HCT116 (cell line): ENCODE data around the gene PCDHA7. TPM values are rescaled to one million over a fixed set of nuclear protein-coding genes. Genes with fewer than 3 reads are reported as not detected.

Experiments
- ATAC-seq: fragments of 200-7000 bp; cut with Tn5 transposase; 2 replicates; pipeline ENCODE4 v1.9.1; 2020; ENCODE audit warnings: mild to moderate bottlenecking, moderate library complexity
- BruUV-seq: library from RNA; stranded (reverse); fragments of 400-500 nt; replicated peaks from 2 replicates; lab custom pipeline; 2021; lab: Mats Ljungman, UMichigan
- CTCF ChIA-PET: fragments of 300-600 bp; sonication (Branson Sonifier 250); formaldehyde crosslinking; loops from one replicate; lab custom pipeline; 2021; ENCODE audit warnings: antibody characterized with exemption; lab: Charles Lee
- POLR2A ChIA-PET: fragments of 300-600, 350-600 bp; sonication (Branson Sonifier 250); formaldehyde crosslinking; loops from one replicate; lab custom pipeline; 2021; ENCODE audit warnings: antibody characterized with exemption; lab: Charles Lee
- RAD21 ChIA-PET, 2 experiments: fragments of 300-600 bp; sonication (Branson Sonifier 250); formaldehyde crosslinking; loops; one replicate each; lab custom pipeline; 2023; ENCODE audit warnings: low total read pairs in 2 of 2; ENCODE audit not compliant: uncharacterized antibody in 2 of 2, unreplicated experiment in 2 of 2, low non-redundant PET in 1 of 2; lab: Charles Lee
- DNase-seq: peaks from one replicate; pipeline ENCODE4 v3.0.0-alpha.2; 2010; ENCODE audit warnings: low read depth, low spot score
- H2AFZ ChIP-seq: fragments of 200-600 bp; shearing (Covaris generic), sonication (generic); 2 replicates; pipeline ENCODE4 v1.6.1; 2017; ENCODE audit warnings: low read depth, mixed run types, mixed read lengths, antibody characterized with exemption, low read length; ENCODE audit not compliant: poor library complexity, severe bottlenecking
- H3K27ac ChIP-seq: 2 replicates; pipeline ENCODE4 v1.5.1; 2012; ENCODE audit warnings: low read depth, low read length
- H3K27me3 ChIP-seq: fragments of 200-600 bp; sonication (generic); 2 replicates; pipeline ENCODE4 v1.6.1; 2016; ENCODE audit warnings: mixed run types, low read length, mixed read lengths; ENCODE audit not compliant: insufficient read depth
- H3K36me3 ChIP-seq, 2 experiments: fragments of 200-500 bp in 1 of 2; fragments of 200-600 bp in 1 of 2; sonication (Bioruptor generic) in 1 of 2; sonication (generic) in 1 of 2; 2 replicates each; pipeline versions ENCODE4 v1.5.1 to v1.6.1; 2014 to 2016; ENCODE audit warnings: low read length in 2 of 2, inconsistent platforms in 1 of 2, mixed read lengths in 1 of 2, mixed run types in 1 of 2; ENCODE audit not compliant: insufficient read depth in 2 of 2, control insufficient read depth in 1 of 2
- H3K4me1 ChIP-seq, 2 experiments: fragments of 200-600 bp in 1 of 2; sonication (generic) in 1 of 2; 2 replicates each; pipeline versions ENCODE4 v1.5.1 to v1.6.1; 2012 to 2017; ENCODE audit warnings: low read length in 2 of 2, inconsistent platforms in 1 of 2, mild to moderate bottlenecking in 1 of 2, mixed read lengths in 1 of 2, mixed run types in 1 of 2, moderate library complexity in 1 of 2; ENCODE audit not compliant: insufficient read depth in 2 of 2, control insufficient read depth in 1 of 2
- H3K4me2 ChIP-seq: fragments of 200-600 bp; sonication (generic); 2 replicates; pipeline ENCODE4 v1.6.1; 2017; ENCODE audit warnings: mixed run types, low read length, mixed read lengths
- H3K4me3 ChIP-seq, 2 experiments: fragments of 200-600 bp in 1 of 2; sonication (generic) in 1 of 2; replicated peaks in 1 of 2; 2 replicates each; pipeline ENCODE4 v1.5.1; 2011 to 2016; ENCODE audit warnings: low read length in 2 of 2, control low read depth in 1 of 2, low read depth in 1 of 2, mild to moderate bottlenecking in 1 of 2, mixed read lengths in 1 of 2, mixed run types in 1 of 2
- H3K79me2 ChIP-seq: fragments of 200-600 bp; sonication (generic); 2 replicates; pipeline ENCODE4 v1.6.1; 2017; ENCODE audit warnings: mild to moderate bottlenecking, mixed run types, low read length, moderate library complexity, mixed read lengths; ENCODE audit not compliant: insufficient read depth
- H3K9ac ChIP-seq: fragments of 200-600 bp; sonication (generic); 2 replicates; pipeline ENCODE4 v1.6.1; 2016; ENCODE audit warnings: low read length, mixed read lengths
- H3K9me2 ChIP-seq: fragments of 200-600 bp; sonication (generic), shearing (Covaris generic); 2 replicates; pipeline ENCODE4 v1.6.1; 2017; ENCODE audit warnings: mixed run types, mild to moderate bottlenecking, moderate library complexity; ENCODE audit not compliant: insufficient read depth
- H3K9me3 ChIP-seq, 2 experiments: fragments of 200-500 bp in 1 of 2; fragments of 200-600 bp in 1 of 2; sonication (Bioruptor generic) in 1 of 2; sonication (generic) in 1 of 2; 2 replicates each; pipeline ENCODE4 v1.6.1; 2014 to 2017; ENCODE audit warnings: low read length in 2 of 2, mixed read lengths in 2 of 2, inconsistent platforms in 1 of 2, low read depth in 1 of 2, mild to moderate bottlenecking in 1 of 2, mixed run types in 1 of 2, moderate library complexity in 1 of 2; ENCODE audit not compliant: control insufficient read depth in 1 of 2, insufficient read depth in 1 of 2
- H4K20me1 ChIP-seq: fragments of 200-600 bp; sonication (generic), shearing (Covaris generic); 2 replicates; pipeline ENCODE4 v1.6.1; 2017; ENCODE audit warnings: mixed run types, mild to moderate bottlenecking, moderate library complexity; ENCODE audit not compliant: insufficient read depth
- CBX3 ChIP-seq: IDR thresholded peaks from 2 replicates; pipeline ENCODE4 v1.6.1; 2012; ENCODE audit warnings: low read depth
- ELF1 ChIP-seq: IDR thresholded peaks from 2 replicates; pipeline ENCODE4 v1.6.1; 2012; ENCODE audit warnings: low read depth, borderline replicate concordance
- FOSL1 ChIP-seq: IDR thresholded peaks from 2 replicates; pipeline ENCODE4 v1.6.1; 2012; ENCODE audit warnings: low read depth
- POLR2A ChIP-seq: IDR thresholded peaks from 2 replicates; pipeline ENCODE4 v1.7.0; 2011; ENCODE audit warnings: borderline replicate concordance; ENCODE audit not compliant: insufficient read depth, insufficient read length; ENCODE audit errors: extremely low read depth
- RAD21 ChIP-seq: IDR thresholded peaks from 2 replicates; pipeline ENCODE4 v1.6.1; 2012; ENCODE audit warnings: low read depth, mild to moderate bottlenecking
- SRF ChIP-seq: IDR thresholded peaks from 2 replicates; pipeline ENCODE4 v1.6.1; 2012; ENCODE audit warnings: low read depth
- ZFX ChIP-seq: fragments of 450-650 bp; IDR thresholded peaks from 2 replicates; pipeline ENCODE4 v1.6.1; 2017
- ZNF274 ChIP-seq: fragments of 200-500 bp; sonication (Bioruptor generic); IDR thresholded peaks from 2 replicates; pipeline ENCODE4 v1.6.1; 2014; ENCODE audit warnings: mild to moderate bottlenecking, low read depth, low read length, inconsistent platforms
- intact Hi-C: fragments of 100-400 bp; cut with micrococcal nuclease; formaldehyde crosslinking; loops from 2 replicates; pipeline ENCODE4 v1.10.0; 2022
- total RNA-seq: library from RNA; stranded (reverse); gene quantifications from one replicate; pipeline ENCODE4 v1.2.1, GENCODE V29; 2021; ENCODE audit not compliant: unreplicated experiment
- TF ChIP-seq, protein P1 (sequence below): IDR thresholded peaks from 2 replicates; pipeline ENCODE4 v1.6.1; 2012
- TF ChIP-seq, protein P2 (sequence below): IDR thresholded peaks from 2 replicates; pipeline ENCODE4 v1.6.1; 2011; ENCODE audit warnings: mild to moderate bottlenecking, low read length, moderate library complexity; ENCODE audit not compliant: insufficient replicate concordance; ENCODE audit errors: extremely low read depth
- TF ChIP-seq, protein P3 (sequence below), 3 experiments: fragments of 200-600 bp in 1 of 3; sonication (generic) in 1 of 3; IDR thresholded peaks in 2 of 3; conservative IDR thresholded peaks in 1 of 3; 2 replicates each; pipeline ENCODE4 v1.5.1; 2012 to 2017; ENCODE audit warnings: low read depth in 2 of 3, low read length in 2 of 3, antibody characterized with exemption in 1 of 3, borderline replicate concordance in 1 of 3, control low read depth in 1 of 3, mild to moderate bottlenecking in 1 of 3, mixed read lengths in 1 of 3, mixed run types in 1 of 3, moderate library complexity in 1 of 3; ENCODE audit not compliant: insufficient read depth in 1 of 3

Gene PCDHA7
- total RNA-seq, 1 experiment from 2014 or later = not detected

DNA sequence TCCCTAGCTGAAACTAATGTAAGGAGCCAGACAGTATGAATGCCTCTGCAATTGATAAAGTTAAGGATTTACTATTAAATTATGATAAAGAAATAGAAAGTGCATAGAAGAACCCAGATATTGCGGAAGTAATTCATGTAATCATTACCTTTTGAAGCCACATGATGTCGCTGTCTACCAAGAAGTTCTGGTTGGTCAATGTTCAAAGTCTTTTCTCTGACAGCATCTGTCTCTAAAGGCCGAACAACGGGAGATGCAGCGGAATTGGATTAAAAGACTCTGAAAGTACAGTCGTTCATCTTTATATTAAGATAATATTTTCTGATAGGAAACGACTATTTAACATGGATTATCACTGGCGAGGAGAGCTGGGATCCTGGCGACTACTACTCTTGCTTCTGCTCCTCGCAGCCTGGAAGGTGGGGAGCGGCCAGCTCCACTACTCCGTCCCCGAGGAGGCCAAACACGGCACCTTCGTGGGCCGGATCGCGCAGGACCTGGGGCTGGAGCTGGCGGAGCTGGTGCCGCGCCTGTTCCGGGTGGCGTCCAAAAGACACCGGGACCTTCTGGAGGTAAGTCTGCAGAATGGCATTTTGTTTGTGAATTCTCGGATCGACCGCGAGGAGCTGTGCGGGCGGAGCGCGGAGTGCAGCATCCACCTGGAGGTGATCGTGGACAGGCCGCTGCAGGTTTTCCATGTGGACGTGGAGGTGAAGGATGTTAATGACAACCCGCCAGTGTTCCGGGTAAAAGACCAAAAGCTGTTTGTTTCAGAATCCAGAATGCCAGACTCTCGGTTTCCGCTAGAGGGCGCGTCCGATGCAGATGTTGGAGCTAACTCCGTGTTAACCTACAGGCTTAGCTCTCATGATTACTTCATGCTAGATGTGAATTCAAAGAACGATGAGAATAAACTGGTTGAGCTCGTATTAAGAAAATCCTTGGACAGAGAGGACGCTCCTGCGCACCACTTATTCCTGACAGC is 7.2 kb downstream of the PCDHA7 start, which contains the start of gene PCDHA8:
PCDHA8 (plus strand) TSS at position 210 of the 985 bp plus-strand sequence; CDS start at position 345, 135 bp downstream.
- RAD21 ChIA-PET = no interaction called here
- H2AFZ ChIP-seq = no peak within 1 kb of the TSS
- DNase-seq = peak; percentile 13
- H3K4me3 ChIP-seq = no peak within 1 kb of the TSS
- intact Hi-C loops = loop anchor here (1.0 kb wide), 1 partner anchor 200 kb away; no protein-coding TSS in a partner anchor
- no peaks in the 10 kb centered on the region for H3K9me2 ChIP-seq
- H3K27me3 ChIP-seq = no peaks in the 10 kb centered on the region
- CTCF ChIA-PET = interaction anchor here (1.2 to 1.9 kb wide), 2 partner anchors 194 to 200 kb away, joined by 4 to 7 read pairs; no protein-coding TSS in a partner anchor
- no peak within 1 kb of the TSS for H3K4me2 ChIP-seq
- POLR2A ChIA-PET = no interaction called here
- no peak within 1 kb of the TSS for H3K27ac ChIP-seq
- ATAC-seq = no peak
- H3K36me3 ChIP-seq = no peaks in the 10 kb centered on the region
- no peaks in the 10 kb centered on the region for H3K79me2 ChIP-seq
- no peak within 1 kb of the TSS for H3K9ac ChIP-seq
- no TSS peak for BruUV-seq
- no peak for TF ChIP-seq ZFX
- no peak for TF ChIP-seq CBX3
- no peak for TF ChIP-seq ELF1
- TF ChIP-seq, protein P1, sequence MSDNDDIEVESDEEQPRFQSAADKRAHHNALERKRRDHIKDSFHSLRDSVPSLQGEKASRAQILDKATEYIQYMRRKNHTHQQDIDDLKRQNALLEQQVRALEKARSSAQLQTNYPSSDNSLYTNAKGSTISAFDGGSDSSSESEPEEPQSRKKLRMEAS = no peak
- TF ChIP-seq SRF = no peak
- no peak for TF ChIP-seq FOSL1
- TF ChIP-seq RAD21 = peak; percentile 64
- TF ChIP-seq, protein P2, sequence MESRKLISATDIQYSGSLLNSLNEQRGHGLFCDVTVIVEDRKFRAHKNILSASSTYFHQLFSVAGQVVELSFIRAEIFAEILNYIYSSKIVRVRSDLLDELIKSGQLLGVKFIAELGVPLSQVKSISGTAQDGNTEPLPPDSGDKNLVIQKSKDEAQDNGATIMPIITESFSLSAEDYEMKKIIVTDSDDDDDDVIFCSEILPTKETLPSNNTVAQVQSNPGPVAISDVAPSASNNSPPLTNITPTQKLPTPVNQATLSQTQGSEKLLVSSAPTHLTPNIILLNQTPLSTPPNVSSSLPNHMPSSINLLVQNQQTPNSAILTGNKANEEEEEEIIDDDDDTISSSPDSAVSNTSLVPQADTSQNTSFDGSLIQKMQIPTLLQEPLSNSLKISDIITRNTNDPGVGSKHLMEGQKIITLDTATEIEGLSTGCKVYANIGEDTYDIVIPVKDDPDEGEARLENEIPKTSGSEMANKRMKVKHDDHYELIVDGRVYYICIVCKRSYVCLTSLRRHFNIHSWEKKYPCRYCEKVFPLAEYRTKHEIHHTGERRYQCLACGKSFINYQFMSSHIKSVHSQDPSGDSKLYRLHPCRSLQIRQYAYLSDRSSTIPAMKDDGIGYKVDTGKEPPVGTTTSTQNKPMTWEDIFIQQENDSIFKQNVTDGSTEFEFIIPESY = no peak
- no peak for TF ChIP-seq ZNF274
- no peak for TF ChIP-seq POLR2A
- TF ChIP-seq, protein P3, sequence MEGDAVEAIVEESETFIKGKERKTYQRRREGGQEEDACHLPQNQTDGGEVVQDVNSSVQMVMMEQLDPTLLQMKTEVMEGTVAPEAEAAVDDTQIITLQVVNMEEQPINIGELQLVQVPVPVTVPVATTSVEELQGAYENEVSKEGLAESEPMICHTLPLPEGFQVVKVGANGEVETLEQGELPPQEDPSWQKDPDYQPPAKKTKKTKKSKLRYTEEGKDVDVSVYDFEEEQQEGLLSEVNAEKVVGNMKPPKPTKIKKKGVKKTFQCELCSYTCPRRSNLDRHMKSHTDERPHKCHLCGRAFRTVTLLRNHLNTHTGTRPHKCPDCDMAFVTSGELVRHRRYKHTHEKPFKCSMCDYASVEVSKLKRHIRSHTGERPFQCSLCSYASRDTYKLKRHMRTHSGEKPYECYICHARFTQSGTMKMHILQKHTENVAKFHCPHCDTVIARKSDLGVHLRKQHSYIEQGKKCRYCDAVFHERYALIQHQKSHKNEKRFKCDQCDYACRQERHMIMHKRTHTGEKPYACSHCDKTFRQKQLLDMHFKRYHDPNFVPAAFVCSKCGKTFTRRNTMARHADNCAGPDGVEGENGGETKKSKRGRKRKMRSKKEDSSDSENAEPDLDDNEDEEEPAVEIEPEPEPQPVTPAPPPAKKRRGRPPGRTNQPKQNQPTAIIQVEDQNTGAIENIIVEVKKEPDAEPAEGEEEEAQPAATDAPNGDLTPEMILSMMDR (IDR thresholded peaks at IDR 0.05 in 2 of 3, conservative IDR thresholded peaks at IDR 0.05 in 1 of 3; ENCODE audit: borderline replicate concordance in 1 of 3, insufficient read depth in 1 of 3, low read depth in 2 of 3, low read length in 2 of 3) = peak; percentile 24 to 58 (median 39); a peak in 3 of 6 replicates
- H3K4me1 ChIP-seq = no peaks in the 10 kb centered on the region
- no peaks in the 10 kb centered on the region; a peak in 1 of 4 replicates for H3K9me3 ChIP-seq
- no peaks in the 10 kb centered on the region for H4K20me1 ChIP-seq
